ENCODE results near the gene CNTN4.

CNTN4 gene

DNA sequence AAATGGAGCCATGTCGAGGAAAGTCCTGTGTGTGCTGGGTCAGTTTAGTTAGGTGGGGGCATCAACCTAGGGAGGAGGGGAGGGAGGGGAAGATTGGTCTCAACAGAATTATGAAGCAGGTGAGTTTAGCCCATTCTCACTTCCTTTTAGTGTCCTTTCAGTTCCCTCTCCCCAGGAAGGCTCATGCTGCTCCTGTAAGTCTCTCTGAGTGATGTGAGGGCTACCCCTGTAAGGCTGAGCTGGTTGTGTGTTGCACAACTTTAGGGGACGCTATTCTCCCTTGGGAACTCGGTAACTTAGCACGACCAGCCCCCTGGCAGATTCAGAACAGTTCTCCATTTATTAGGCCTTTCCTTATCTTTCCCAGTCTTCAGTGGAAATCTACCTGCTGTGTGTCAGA lies 990.4 kb downstream of the CNTN4 start:
- DNase-seq (ENCODE audit: low read depth in 2 of 2) = no peak
- no peak overlapping the region for H3K4me3 ChIP-seq (replicated peaks in 1 of 2; ENCODE audit: low read depth in 2 of 2, low read length in 2 of 2)

DNA sequence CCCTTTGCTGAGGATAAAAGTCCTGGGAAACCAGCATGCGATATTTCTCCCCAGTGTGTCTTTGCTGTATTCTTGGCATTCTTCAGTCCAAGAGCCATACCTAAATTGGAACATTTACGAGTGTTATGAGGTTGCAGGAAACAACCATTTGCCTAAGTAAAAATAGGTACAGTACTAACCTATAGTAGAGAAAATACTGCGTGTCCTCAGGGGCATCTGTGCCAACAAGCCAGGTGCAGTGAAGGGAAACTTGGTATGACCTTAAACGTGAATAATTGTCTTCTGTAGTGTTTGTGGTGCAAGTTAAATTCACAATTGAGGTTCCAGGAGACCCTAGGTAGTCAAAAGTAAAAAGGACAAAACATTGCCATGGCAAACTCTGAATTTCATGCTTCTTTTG lies 999.3 kb downstream of the CNTN4 start:
- H3K4me3 ChIP-seq (replicated peaks in 1 of 2; ENCODE audit: low read depth in 2 of 2, low read length in 2 of 2) = no peak overlapping the region
- no peak for DNase-seq (ENCODE audit: low read depth in 2 of 2)
- TF ChIP-seq, protein P1, sequence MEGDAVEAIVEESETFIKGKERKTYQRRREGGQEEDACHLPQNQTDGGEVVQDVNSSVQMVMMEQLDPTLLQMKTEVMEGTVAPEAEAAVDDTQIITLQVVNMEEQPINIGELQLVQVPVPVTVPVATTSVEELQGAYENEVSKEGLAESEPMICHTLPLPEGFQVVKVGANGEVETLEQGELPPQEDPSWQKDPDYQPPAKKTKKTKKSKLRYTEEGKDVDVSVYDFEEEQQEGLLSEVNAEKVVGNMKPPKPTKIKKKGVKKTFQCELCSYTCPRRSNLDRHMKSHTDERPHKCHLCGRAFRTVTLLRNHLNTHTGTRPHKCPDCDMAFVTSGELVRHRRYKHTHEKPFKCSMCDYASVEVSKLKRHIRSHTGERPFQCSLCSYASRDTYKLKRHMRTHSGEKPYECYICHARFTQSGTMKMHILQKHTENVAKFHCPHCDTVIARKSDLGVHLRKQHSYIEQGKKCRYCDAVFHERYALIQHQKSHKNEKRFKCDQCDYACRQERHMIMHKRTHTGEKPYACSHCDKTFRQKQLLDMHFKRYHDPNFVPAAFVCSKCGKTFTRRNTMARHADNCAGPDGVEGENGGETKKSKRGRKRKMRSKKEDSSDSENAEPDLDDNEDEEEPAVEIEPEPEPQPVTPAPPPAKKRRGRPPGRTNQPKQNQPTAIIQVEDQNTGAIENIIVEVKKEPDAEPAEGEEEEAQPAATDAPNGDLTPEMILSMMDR (IDR thresholded peaks at IDR 0.05; ENCODE audit: low read depth, low read length) = no peak

More for the DNA sequence above, 990.4 kb downstream of the CNTN4 start:
- TF ChIP-seq, protein P1 (IDR thresholded peaks at IDR 0.05; ENCODE audit: low read depth, low read length) = no peak

DNA sequence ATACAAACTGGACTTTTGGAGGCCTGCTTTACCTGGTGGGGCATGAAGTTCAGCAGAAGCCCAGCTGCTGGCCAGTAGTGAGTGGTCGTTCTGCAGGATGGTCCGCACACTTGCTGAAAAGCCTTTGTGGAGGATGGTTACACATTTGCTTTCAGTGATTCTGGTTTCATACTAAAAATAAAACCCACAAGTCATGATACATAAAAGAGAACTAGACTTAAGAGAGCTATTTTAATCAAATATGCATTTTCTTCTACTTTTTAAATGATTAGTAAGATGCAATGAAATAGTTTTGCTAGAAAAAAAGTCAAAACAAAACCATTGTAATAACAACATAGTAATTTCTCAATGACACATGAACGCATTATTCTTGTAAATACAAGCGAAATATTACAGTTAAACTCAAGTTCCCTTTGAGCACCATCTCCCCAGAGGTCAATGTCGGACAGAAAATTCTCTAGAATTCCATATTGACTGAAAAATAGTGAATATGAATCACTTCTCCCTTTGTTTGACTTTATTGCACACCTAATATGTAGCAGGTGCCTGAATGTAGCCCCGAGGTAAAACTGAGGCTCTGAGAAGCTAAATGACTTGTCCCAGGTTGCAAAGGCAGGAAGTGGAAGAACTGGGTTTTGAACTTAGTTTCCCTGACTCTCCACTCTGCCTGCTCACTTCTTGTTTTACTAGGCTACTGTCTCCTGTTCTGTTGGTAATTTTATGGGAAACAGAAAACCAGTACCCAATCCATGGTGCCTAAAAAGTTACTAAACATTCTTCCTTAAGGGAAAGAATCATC lies 1003.2 kb downstream of the CNTN4 start:
- H3K4me3 ChIP-seq (replicated peaks in 1 of 2; ENCODE audit: low read depth in 2 of 2, low read length in 2 of 2) = no peak overlapping the region
- no peak for DNase-seq (ENCODE audit: low read depth in 2 of 2)
- TF ChIP-seq, protein P1 (IDR thresholded peaks at IDR 0.05; ENCODE audit: low read depth, low read length) = no peak

DNA sequence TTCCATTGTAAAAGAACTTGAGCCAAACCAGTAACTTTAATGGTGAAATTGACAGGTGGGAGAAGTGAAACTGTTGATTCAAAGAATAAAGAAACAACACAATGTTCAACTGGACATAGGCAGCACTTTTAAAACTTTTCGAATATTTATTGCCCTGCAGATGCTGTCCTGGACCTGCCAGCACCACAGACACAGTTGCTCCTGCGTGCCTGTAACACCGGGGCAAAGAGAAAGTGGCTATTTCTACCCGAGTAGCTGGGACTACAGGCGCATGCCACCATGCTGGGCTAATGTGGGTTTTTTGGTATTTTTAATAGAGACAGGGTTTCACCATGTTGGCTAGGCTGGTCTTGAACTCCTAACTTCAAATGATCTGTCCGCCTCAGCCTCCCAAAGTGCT lies 1004.1 kb downstream of the CNTN4 start:
- H3K4me3 ChIP-seq (replicated peaks in 1 of 2; ENCODE audit: low read depth in 2 of 2, low read length in 2 of 2) = no peak overlapping the region
- TF ChIP-seq, protein P1 (IDR thresholded peaks at IDR 0.05; ENCODE audit: low read depth, low read length) = no peak
- DNase-seq (ENCODE audit: low read depth in 2 of 2) = no peak

DNA sequence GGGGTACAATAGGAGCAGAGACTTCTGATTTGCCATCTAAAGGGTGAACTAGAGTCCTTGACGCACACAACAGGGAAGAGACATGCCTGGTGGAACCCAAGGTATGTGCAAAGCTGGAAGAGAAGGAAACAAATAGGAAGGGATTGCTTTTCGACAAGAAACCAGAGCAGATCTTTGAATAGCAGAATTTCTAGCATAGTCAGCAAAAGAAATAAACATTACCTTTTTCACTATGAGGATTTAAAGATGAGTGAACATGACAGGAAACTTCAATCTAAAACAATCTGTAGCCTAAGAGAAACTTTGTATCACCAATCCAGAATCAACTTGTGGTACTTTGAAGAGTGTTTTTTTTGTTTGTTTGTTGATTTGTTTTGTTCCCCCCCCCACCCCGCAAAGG lies 1006.6 kb downstream of the CNTN4 start:
- TF ChIP-seq, protein P1 (IDR thresholded peaks at IDR 0.05; ENCODE audit: low read depth, low read length) = no peak
- no peak for DNase-seq (ENCODE audit: low read depth in 2 of 2)
- H3K4me3 ChIP-seq (replicated peaks in 1 of 2; ENCODE audit: low read depth in 2 of 2, low read length in 2 of 2) = no peak overlapping the region

DNA sequence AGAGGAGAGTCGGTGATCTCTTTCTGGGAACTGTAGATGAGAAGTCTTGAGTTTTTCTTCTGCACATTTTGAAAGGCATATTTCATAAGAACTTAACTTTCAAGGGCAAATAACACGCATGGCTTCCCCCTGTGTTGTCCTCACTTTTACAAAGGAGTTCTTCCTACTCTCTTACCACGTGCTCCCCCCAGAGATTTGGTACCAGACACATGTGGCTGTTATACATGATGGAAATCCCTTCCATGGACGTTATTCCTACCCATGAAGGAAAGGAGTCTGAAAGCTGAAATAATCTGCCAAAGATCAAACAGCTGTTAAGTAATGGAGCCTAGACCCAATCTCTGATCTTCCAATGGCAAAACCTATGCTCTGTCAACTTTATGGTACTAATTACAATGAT lies 1007.1 kb downstream of the CNTN4 start:
- no peak overlapping the region for H3K4me3 ChIP-seq (replicated peaks in 1 of 2; ENCODE audit: low read depth in 2 of 2, low read length in 2 of 2)
- TF ChIP-seq, protein P1 (IDR thresholded peaks at IDR 0.05; ENCODE audit: low read depth, low read length) = no peak
- no peak for DNase-seq (ENCODE audit: low read depth in 2 of 2)

DNA sequence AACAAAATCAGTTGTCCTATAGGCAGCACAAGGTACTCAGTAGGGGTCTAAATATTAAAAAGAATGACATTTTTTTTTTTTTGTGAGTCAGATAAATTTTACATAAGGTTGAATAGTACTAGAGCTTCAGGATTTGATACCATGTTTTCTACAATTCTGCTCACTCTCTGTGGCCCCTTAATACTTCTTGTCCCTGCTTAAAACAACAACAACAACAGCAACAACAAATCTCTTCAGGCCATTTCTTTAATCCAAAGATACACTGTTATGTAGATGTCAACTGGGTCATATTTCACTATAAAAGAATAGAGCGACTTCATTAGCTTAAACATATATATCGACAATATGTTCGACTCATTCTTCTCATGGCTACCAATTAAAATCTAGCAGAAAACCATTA lies 1008.5 kb downstream of the CNTN4 start:
- no peak for DNase-seq (ENCODE audit: low read depth in 2 of 2)

More for the DNA sequence above, 1008.5 kb downstream of the CNTN4 start:
- no peak overlapping the region for H3K4me3 ChIP-seq (replicated peaks in 1 of 2; ENCODE audit: low read depth in 2 of 2, low read length in 2 of 2)
- TF ChIP-seq, protein P1 (IDR thresholded peaks at IDR 0.05; ENCODE audit: low read depth, low read length) = no peak

Data from cardiac fibroblast (primary cell).